Panc1 (cell line): ENCODE data around the gene RPL13.
"Not testable (repeated sequence)": the region's sequence is repeated elsewhere in the genome, so short reads cannot be mapped to it uniquely, and the experiment has no call there.

Experiments used
- POLR2AphosphoS5 ChIP-seq: IDR thresholded peaks from 2 replicates; pipeline ENCODE4 v1.6.1; 2012; ENCODE audit warnings: mild to moderate bottlenecking, low read depth, low read length, moderate library complexity
- TF ChIP-seq, protein P1 (sequence below): fragments of 450-650 bp; IDR thresholded peaks from 2 replicates; pipeline ENCODE4 v1.5.1; 2017; ENCODE audit warnings: mild to moderate bottlenecking

DNA sequence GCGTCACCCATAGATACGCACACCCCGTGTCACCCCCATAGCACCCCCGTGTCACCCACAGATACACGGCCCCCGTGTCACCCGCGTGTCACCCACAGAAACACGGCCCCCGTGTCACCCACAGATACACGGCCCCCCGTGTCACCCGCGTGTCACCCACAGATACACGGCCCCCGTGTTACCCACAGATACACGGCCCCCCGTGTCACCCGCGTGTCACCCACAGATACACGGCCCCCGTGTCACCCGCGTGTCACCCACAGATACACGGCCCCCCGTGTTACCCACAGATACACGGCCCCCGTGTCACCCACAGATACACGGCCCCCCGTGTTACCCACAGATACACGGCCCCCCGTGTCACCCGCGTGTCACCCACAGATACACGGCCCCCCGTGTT is 27.2 kb downstream of the RPL13 start:
- not testable (repeated sequence) for TF ChIP-seq POLR2AphosphoS5
- TF ChIP-seq, protein P1, sequence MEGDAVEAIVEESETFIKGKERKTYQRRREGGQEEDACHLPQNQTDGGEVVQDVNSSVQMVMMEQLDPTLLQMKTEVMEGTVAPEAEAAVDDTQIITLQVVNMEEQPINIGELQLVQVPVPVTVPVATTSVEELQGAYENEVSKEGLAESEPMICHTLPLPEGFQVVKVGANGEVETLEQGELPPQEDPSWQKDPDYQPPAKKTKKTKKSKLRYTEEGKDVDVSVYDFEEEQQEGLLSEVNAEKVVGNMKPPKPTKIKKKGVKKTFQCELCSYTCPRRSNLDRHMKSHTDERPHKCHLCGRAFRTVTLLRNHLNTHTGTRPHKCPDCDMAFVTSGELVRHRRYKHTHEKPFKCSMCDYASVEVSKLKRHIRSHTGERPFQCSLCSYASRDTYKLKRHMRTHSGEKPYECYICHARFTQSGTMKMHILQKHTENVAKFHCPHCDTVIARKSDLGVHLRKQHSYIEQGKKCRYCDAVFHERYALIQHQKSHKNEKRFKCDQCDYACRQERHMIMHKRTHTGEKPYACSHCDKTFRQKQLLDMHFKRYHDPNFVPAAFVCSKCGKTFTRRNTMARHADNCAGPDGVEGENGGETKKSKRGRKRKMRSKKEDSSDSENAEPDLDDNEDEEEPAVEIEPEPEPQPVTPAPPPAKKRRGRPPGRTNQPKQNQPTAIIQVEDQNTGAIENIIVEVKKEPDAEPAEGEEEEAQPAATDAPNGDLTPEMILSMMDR, result not testable (repeated sequence)
